Stimulated activated CD4-positive, alpha-beta T cell treated with anti-CD3 and anti-CD28 coated beads, Interleukin-1b, Interleukin-23, amount 100 ng/mL, for 1 hour (primary cell): ENCODE measurements around the gene NTPCR.

ENCODE experiments used
- DNase-seq, 2 donors: peaks; one replicate each; pipeline ENCODE4 v3.0.0-alpha.2; 2020; ENCODE audit warnings: low read depth in 2 of 2

The NTPCR gene

DNA sequence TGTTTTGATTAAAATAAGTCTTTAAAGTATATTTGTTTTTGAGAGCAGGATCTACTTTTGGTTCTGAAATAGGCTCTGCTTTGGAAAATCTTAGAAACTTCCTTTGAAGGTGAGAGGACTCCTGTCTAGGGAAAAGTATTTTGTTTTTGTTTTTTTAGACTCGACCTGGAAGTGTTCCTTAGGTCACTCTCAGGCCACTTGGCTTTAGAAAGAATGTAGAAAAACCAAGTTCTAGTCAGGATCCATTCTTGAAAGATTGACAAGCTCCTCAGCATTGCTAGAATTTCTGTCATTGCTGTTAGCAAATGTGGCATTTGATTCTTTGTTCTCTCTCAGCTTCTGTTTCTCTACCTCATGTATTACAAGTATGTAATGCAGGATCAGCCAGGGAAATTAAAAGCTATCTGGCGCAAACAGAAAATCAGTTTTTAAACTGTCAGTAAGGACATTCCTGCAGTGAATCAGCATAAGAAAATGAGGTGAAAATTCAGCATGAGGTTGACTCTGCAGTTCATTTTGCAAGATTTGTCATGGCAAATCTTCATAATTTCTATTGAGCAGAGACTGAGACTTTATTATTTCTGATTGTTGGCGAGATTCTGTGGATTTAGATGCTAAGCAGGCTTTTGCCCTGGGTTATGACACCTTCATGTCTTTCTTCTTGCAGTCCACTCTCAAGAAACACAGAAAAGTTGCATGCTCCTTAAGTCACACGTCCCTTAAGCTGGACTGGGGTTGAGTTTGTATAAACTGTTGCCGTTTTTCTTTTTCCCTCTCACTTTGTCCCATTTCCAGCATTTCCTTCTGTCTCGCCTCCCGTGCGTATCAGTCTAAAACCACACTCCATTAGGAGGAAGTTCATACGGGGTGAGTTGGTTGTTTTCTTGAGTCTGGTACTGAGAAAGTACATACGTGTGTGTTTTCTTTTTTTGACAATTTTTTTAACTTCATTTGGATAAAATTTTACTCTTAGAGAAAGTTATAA lies 12.6 kb downstream of the NTPCR start:
- DNase-seq = no peak

DNA sequence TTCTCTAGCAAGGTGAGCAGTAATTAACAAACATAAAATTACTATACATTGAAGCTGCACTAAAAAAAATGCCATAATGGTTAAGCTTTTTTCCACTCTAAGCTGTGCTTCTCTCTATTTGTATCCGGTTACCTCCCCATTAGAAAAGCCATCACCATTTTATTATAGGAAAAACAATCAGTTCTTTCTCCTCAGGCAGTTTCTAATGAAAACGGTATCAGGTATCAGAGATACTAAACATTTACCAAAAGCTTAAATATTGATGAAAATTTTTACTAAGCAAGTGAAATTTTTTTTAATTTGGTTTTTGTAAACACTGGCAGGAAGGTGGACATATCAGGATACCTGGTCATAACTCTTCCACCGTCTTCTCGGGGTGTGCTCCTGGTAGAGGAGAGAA lies 14.2 kb downstream of the NTPCR start:
- DNase-seq = no peak

DNA sequence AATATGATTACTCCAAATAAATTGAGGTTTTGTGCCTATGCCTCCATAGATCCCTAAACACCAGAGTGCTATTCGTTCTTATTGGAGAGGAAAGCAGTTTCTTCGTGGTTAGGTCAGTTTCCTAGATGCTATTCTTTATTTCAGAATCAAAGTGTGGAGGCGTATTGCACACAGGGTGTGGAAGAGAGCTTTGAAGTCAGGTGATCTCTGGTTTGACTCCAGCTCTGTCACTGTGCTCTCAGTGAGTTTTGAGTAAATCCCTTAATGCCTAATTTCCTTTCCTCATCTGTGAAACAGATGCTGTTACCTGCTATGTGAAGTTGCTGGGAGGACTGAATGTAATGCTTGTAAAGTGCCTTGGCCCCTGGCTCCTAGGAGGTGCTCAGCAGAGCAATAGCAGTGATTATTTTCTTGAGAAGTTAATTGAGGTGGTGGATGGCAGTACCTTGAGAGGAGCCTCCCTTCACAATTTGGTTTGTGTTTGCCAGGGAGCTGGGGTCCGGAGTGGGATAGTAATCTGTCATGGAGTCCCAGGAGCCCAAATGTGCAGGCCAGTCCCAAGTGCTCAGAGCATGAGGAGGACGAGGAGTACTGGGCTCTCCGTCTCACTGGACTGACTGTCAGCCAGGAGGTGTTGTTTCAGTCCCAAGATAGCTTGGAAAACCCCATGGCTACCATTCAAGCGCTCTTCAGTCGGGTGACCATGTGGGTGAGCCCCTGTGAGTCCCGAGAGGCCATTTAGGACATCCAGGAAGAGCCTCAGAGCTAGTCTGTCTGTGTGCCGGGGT lies 14.9 kb downstream of the NTPCR start:
- DNase-seq = no peak

DNA sequence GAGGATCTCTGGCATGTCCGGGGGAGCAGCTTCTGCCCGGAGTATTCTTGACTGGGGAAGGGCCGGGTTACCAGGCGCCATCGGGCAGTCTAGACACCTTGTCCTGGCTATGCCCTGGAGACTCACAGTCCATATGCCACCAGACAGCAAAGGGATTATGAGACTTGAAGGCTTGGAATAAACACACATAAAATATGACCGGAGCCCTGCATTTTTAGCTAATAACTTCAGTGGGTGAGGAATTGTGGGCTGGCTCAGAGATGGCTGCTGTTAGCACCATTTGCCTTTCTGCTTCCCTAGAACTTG lies 15.5 kb downstream of the NTPCR start:
- no peak for DNase-seq

DNA sequence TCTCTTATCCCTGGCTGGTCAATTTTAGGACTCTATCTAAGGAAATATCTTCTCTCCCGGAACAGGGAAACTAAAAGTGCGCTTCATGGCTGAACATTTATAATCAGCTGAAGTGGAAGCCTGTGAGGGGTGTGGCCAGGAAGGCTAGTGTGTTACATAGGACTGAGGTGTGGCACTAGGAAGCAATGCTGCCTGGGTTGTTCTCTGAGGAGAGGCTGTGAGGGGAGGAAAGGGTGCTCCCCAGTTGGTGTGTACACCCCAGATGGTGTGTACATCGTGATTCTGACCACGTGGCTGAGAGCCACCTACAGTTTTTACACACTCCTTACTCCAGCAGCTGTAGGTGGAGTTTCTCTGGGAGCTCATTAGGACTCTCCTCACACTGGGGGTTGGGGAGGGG lies 16.3 kb downstream of the NTPCR start:
- DNase-seq = no peak

DNA sequence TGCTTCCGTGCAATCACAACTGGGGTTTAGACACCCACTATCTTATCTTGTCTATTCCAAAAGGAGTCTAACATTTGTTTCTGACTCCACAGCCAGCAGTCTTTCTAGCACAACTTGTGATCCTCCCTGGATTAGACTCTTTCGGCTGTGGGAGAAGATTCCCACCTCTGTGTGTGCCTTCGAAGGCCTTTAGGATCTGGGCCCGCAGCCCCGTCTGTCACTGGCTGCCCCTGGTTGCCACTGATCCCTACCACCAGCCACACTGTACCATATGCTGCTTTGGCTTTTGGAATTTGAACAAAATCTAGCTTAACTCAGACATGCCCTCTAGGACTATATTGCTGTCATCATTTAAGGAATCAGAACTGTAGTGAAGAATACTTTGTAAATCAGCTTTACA lies 18.0 kb downstream of the NTPCR start:
- no peak for DNase-seq

DNA sequence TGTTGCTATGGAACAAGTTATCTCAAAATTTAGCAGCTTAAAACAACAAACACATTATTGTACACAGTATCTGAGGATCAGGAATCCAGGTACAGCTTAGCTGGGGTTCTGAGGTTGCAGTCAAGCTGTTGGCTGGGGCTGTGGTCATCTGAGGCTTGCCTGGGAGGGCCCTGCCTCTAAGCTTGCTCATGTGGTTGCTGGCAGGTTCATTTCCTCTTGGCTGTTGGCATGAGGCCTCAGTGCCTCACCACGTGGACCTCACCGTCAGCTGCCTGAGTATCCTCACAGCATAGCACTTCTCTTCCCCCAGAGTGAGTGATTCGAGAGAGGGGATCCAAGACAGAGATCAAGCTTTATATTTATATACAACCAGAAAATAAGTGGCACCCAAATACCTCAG lies 18.6 kb downstream of the NTPCR start:
- DNase-seq = no peak

DNA sequence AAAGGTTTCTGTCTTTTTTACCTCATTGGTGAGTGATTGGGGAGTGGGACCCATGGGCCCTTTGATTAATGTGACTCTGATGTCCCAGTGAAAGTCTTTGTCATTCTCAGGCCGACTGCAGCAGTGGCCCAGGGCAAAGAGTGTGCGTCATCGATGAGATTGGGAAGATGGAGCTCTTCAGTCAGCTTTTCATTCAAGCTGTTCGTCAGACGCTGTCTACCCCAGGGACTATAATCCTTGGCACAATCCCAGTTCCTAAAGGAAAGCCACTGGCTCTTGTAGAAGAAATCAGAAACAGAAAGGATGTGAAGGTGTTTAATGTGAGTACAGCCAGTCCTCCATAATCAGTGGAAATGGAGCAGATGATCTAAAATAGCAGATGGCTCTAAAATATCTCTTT lies 19.4 kb downstream of the NTPCR start:
- DNase-seq = no peak

DNA sequence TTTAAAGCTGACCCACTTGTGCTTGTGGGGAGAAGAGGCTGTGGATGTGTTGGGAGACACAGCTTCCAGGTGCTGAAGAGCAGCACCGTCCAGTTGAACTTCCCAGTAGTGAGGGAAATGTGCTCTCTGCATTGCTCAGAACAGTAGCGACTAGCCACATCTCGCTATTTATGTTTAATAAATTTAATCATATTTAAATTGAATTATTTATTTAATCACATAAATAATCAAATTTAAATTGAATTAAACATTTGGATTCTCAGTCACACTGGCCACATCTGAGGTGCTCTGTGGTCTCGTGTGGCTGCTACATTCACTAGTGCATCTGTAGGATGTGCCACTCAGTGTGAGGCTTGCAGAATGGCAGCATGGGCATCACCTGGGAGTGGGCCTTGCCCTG lies 20.1 kb downstream of the NTPCR start:
- no peak for DNase-seq

DNA sequence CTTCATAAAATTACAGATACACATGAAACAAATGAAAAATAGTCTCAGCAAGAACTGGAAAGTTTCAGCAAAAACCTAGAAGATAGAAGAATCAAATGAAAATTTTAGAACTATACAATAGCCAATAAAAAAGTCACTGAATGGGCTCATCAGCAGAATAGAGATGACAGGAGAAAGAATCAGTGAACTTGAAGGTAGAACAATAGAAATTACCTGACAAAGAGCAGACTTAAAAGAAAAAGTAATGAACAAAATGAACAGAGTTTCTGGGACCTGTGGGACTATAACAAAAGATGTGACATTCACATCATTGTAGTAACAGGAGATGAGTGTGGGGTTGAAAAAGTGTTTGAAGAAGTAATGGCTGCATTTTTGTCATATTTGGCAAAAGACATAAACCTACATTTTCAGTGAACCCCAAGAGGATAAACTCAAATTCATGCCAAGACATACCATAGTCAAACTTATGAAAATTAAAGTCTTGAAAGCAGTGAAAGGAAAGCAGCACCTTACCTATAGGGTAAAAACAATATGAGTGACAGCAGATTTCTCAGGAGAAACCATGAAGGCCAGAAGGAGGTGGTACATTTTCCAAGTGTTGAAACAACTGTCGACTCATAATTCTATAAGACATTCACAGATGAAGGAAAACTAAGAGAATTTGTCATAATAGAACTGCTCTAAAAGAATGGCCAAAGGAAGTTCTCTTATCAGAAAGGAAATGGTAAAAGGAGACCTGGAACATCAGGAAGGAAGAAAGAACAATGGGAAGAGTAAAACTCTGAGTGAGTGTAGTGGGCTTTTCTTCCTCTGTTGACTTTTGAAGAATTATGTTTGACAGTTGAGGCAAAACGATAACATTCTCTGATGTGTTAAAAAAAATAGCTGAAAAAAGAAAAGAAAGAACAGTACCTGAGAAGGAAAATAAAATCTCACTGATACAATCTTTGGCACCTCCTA lies 23.5 kb downstream of the NTPCR start:
- no peak for DNase-seq

DNA sequence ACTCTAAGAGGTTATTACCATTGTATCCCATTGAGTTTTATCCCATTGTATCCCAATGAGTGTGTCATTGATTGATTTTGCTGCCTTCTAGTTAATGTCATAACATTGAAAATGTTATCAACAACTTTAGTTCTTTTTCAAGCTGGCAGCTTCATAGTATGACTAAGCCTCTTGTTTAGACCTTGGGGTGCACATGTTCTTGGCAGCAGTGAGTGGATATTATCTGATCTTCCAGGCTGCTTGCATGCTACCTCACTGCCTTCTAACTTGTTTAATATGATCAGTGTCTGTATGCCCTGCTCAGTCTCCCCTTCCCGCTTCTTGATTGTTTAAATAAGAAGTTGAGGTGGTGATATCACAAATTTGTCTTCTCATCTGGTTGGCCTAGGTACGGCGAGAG lies 24.6 kb downstream of the NTPCR start:
- DNase-seq = no peak

DNA sequence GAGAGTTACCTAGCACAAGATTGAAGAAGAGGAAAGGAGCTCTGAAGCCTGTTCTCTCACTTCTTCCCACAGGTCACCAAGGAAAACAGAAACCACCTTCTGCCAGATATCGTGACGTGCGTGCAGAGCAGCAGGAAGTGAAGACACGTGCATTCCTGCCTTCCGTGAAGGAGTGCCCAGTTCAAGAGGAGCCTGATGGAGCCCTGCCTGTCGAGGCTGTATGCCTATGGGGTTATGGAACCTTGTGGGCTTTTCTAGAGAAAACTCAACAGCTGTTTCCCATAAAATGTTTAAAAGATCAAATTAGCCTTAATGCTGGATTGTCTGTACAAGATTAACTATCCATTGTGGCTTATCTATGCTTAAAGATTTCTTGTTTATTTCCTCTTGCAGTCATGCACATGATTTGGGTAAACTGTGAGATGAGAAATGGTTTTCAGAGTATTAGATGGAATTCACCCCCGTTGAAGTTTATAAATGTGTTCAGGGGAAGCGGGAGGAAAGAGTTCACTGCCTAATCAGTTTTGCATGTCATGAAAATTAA lies 27.8 kb downstream of the NTPCR start:
- DNase-seq = no peak

DNA sequence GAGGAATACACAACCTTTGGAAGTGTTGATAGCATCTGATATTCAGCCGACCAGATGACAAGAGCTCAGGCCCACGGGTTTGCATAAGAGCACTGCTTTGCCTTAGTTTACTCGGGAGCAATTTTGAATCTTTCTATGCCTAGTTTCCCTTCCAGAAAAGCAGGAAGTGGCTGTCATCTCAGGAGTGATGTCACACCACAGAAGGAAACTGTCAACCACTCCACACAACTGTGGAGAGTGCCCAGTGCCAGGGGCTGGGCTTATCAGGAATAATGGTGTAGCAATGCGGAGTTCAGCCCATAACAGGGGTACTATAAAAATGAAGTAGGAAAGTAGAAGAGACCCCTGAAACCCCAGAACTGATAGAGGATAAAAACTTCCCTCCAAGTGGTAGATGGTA lies 28.4 kb downstream of the NTPCR start:
- no peak for DNase-seq

DNA sequence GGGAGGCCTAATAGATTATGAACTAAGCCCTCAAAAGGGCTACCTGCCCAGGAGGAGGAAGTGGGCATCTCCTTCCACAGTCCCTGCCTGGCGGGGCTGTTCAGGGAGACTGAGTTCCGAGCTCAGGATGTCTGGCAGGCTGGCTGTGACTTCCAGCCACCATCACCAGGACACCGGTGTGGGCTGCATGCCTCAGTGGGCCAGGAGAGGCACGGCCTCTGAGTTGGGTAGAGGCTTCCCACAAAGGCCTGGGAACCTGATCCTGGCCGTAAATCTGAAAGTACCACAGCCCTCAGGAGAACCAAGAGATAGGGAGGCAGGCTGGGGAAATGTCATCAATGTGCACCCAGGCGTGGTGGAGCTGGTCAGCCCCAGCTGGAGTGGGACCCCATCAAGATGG lies 29.1 kb downstream of the NTPCR start:
- no peak for DNase-seq

DNA sequence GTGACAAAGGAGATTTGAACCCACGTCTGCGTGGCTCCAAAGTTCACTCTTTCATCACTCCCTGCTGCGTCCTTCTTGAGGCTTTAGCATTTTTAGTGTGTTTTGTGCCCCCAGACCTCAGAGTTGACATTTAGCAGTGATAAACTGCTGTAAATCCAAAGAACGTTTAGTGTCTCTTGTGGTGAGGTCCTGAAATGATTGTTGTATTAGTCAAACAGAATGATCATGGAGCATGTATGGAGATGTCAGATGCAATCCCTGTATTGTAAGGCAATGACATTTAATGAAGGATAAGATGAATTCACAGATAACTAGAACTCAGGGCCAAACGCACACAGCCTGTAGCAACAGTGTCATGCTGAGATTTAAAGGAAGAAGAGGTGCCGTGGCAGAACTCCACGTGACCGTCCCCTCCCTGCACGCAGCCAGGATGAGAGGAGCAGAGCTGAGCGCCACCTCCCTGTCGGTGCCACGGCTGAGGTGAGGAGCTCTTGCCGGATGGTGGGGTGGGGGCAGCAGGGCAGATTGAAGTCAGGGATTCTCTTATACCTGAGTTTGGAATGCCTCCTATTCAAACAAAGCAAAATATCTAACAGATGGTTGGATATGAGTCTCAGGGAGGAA lies 30.1 kb downstream of the NTPCR start:
- DNase-seq = no peak

DNA sequence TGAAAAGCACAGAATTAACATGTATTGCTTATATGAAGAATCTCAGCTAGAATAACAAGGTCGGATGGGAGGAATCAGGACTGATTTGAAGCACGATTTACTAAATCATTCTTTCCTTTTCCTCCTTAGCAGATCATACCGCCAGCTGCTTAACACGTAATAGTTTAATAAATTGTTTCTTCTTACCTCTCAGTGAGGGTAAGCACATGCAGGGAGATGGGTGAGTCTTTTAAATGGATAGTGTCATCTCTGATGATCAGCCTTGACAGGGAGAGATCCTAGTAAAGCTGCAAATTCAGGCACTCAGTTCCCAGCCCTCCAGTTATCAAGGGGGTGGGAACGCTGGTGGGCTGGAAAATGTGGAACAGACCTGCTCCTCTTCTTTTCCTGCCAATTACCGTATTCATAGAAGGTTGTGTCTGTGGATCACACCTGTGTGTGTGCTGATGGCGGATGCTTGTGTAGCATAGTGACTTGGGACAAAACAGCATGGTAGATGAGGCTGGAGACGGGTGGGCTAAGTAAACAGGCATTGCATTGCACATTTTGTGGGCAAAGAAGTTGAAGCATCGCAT lies 30.7 kb downstream of the NTPCR start:
- no peak for DNase-seq

DNA sequence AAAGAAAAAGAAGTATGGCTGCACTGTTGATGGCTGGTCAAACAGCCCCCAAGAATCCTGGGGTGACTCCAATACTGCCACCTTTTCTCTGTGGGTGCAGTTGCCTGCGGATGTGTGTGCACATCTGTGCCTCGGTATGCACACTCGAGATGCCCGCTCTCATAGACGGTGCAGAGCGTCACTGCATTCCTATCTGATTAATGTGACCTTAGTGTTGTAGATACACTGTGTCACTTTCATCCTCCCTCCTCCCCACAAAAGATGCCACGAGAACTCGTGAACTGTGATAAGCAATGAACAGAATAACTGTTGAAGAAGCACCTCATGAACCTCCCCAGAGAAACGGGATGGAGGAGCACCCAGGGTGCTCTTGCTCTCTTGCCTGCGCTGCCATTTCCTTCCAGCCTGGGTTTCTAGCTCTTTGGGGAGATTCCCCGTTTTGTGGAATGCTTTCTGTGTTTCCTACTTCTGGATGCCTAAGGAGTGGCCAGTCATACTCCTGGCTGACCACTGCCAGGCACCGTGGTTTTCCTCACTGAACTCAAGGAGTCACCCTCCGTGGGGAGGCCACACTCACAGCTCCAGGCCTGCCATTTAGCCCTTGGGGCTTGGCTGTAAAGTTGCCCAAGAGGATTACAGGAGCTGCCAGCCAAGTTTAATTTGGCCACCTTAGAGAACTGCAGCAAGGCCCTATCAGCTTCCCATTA lies 32.0 kb downstream of the NTPCR start:
- DNase-seq = no peak

DNA sequence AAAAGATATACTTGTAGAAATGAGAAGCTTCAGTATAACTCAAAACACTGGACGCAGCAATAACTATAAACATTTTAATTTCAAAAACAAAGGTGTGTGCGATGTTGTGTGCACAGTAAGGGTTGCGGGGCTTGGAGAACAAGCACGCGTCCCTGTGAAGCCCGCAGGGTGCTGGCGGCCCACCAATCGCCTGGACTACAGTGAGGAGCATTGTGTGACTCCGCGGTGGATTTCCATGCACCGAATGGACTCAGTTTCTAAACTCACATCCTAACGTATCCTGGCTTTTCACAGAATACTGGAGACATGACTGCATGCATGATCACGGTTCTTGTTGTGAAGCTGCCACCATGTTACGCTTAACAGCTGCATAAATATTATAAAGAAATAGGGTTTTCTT lies 33.0 kb downstream of the NTPCR start:
- no peak for DNase-seq

DNA sequence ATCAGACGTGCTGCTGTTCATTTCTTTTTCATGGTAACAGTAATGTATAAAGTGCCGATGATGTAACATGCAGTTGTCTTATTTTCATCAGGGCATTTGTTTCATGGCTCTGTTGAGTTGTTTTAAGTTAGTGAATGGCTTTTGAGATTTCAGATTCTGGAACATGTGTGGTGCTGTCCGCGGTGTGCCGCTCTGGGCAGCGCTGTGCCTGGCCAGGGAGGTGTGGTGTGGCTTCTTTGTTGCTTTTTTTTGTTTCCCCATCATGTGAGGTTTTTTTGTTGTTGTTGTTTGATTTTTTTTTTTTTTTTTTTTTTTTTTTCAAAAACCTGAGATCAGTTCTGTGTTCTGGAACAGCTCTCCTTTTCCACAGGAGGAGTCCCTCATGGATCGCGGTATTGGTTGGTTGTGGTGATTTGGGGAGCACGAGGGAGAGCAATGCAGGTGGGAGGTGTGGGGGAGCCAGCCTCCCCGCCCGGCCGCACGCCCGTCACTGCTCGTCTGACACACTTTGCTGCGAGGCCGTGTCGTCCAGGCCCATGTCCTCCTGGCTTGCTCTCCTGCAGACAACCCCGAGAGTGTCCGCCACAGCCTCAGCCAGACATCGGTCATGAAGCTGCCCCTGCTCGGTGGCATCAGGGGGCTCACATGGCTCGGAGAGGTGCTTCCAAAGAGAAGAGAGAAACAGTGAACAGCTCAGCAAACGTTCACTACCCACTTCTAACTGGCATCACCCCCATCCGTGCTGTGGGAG lies 33.6 kb downstream of the NTPCR start:
- no peak for DNase-seq
